Measurements from ENCODE around the gene ACCS. TPM values are rescaled to one million over a fixed set of nuclear protein-coding genes. Genes with fewer than 3 reads are reported as not detected.

The ACCS gene
- total and polyA plus RNA-seq, 9 of the 15 experiments (the other 6 are each of a cell fraction or from before 2014, with no cell fraction given) = 4.2 to 25.9 (median 16.3) TPM

GRCh38 chr11:44095506-44096359 is 29.7 kb downstream of the ACCS start, which contains the start of gene EXT2 (continued):
- no peak for TF ChIP-seq ZNF263 (CRISPR knock-in tag; IDR thresholded peaks at IDR 0.05; ENCODE audit: borderline replicate concordance)
- TF ChIP-seq, protein P1, sequence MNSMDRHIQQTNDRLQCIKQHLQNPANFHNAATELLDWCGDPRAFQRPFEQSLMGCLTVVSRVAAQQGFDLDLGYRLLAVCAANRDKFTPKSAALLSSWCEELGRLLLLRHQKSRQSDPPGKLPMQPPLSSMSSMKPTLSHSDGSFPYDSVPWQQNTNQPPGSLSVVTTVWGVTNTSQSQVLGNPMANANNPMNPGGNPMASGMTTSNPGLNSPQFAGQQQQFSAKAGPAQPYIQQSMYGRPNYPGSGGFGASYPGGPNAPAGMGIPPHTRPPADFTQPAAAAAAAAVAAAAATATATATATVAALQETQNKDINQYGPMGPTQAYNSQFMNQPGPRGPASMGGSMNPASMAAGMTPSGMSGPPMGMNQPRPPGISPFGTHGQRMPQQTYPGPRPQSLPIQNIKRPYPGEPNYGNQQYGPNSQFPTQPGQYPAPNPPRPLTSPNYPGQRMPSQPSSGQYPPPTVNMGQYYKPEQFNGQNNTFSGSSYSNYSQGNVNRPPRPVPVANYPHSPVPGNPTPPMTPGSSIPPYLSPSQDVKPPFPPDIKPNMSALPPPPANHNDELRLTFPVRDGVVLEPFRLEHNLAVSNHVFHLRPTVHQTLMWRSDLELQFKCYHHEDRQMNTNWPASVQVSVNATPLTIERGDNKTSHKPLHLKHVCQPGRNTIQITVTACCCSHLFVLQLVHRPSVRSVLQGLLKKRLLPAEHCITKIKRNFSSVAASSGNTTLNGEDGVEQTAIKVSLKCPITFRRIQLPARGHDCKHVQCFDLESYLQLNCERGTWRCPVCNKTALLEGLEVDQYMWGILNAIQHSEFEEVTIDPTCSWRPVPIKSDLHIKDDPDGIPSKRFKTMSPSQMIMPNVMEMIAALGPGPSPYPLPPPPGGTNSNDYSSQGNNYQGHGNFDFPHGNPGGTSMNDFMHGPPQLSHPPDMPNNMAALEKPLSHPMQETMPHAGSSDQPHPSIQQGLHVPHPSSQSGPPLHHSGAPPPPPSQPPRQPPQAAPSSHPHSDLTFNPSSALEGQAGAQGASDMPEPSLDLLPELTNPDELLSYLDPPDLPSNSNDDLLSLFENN (IDR thresholded peaks at IDR 0.05; ENCODE audit: low read depth in 2 of 2, low read length in 2 of 2) = no peak
- no peak for TF ChIP-seq PRMT5 (CRISPR knock-in tag; IDR thresholded peaks at IDR 0.05)
- peak; percentile 83 for TF ChIP-seq RB1 (IDR thresholded peaks at IDR 0.05; ENCODE audit: low read depth)
- no peak for TF ChIP-seq FUS (optimal IDR thresholded peaks at IDR 0.05; ENCODE audit: low read depth, low read length)
- TF ChIP-seq TCFL5 (CRISPR knock-in tag; conservative IDR thresholded peaks at IDR 0.05) = no peak
- TF ChIP-seq, protein P2, sequence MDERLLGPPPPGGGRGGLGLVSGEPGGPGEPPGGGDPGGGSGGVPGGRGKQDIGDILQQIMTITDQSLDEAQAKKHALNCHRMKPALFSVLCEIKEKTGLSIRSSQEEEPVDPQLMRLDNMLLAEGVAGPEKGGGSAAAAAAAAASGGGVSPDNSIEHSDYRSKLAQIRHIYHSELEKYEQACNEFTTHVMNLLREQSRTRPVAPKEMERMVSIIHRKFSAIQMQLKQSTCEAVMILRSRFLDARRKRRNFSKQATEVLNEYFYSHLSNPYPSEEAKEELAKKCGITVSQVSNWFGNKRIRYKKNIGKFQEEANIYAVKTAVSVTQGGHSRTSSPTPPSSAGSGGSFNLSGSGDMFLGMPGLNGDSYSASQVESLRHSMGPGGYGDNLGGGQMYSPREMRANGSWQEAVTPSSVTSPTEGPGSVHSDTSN (CRISPR knock-in tag; IDR thresholded peaks at IDR 0.05; ENCODE audit: low read depth) = no peak
- TF ChIP-seq, protein P2 (tag; conservative IDR thresholded peaks at IDR 0.05; ENCODE audit: low read depth) = no peak
- peak; percentile 72 for TF ChIP-seq RBFOX2 (IDR thresholded peaks at IDR 0.05; ENCODE audit: low read depth, low read length)
- TF ChIP-seq STAG1 (CRISPR knock-in tag; IDR thresholded peaks at IDR 0.05; ENCODE audit: borderline replicate concordance) = no peak
- TF ChIP-seq ZNF232 (CRISPR knock-in tag; IDR thresholded peaks at IDR 0.05) = no peak
- no peak for TF ChIP-seq WHSC1 (IDR thresholded peaks at IDR 0.05; ENCODE audit: low read length)
- no peak for TF ChIP-seq AFF4 (CRISPR knock-in tag; IDR thresholded peaks at IDR 0.05)
- TF ChIP-seq ZNF76 (CRISPR knock-in tag; IDR thresholded peaks at IDR 0.05; ENCODE audit: borderline replicate concordance) = no peak
- no peak for TF ChIP-seq GABPA (tag; conservative IDR thresholded peaks at IDR 0.05; ENCODE audit: low read depth)
- no peak for TF ChIP-seq SMARCC2 (IDR thresholded peaks at IDR 0.05; ENCODE audit: low read depth)
